GM12873 (cell line): ENCODE data around the gene AK5.

ENCODE experiments used
- CTCF ChIP-seq: IDR thresholded peaks from 2 replicates; pipeline ENCODE4 v1.5.1; 2012; ENCODE audit warnings: low read depth, mild to moderate bottlenecking, moderate library complexity, low read length, control low read depth; ENCODE audit not compliant: insufficient read depth; ENCODE audit errors: missing control alignments

AK5 gene

GRCh38 chr1:77313491-77313890, 31.7 kb downstream of the AK5 start:
- peak; percentile 55 for TF ChIP-seq CTCF

- TF ChIP-seq CTCF: no peak
Observed at GRCh38 chr1:77316006-77316405, 34.2 kb downstream of the AK5 start.

- TF ChIP-seq CTCF: no peak
Observed at GRCh38 chr1:77316966-77317365, 35.1 kb downstream of the AK5 start.

- TF ChIP-seq CTCF: no peak
Observed at GRCh38 chr1:77319036-77319705, 37.4 kb downstream of the AK5 start.

GRCh38 chr1:77322061-77322900, 40.5 kb downstream of the AK5 start:
- TF ChIP-seq CTCF: no peak

- no peak for TF ChIP-seq CTCF
Observed at GRCh38 chr1:77333501-77333900, 51.7 kb downstream of the AK5 start.

- TF ChIP-seq CTCF: no peak
Observed at GRCh38 chr1:77336729-77337128, 54.9 kb downstream of the AK5 start.
